Neural cell (in vitro differentiated cells): Measurements from ENCODE around the gene MYRIP. TPM values are rescaled to one million over a fixed set of nuclear protein-coding genes. Genes with fewer than 3 reads are reported as not detected.
"Not testable (repeated sequence)": the region's sequence is repeated elsewhere in the genome, so short reads cannot be mapped to it uniquely, and the experiment has no call there.

Source experiments
- H2AFZ ChIP-seq: fragments of 200-600, 300-800 bp; sonication (generic), shearing (Covaris generic); 2 replicates; pipeline ENCODE4 v1.6.0; 2014; ENCODE audit warnings: low read depth, mild to moderate bottlenecking, antibody characterized with exemption, low read length, moderate library complexity
- H3F3A ChIP-seq: fragments of 200-600 bp; shearing (Covaris generic); 2 replicates; pipeline ENCODE4 v1.6.1; 2016; ENCODE audit warnings: mild to moderate bottlenecking, moderate library complexity, mixed read lengths, antibody characterized with exemption, low read length; ENCODE audit not compliant: insufficient read depth, poor library complexity, severe bottlenecking
- H3K27ac ChIP-seq: fragments of 200-600, 300-800 bp; sonication (generic), shearing (Covaris generic); 2 replicates; pipeline ENCODE4 v1.5.1; 2014; ENCODE audit warnings: mild to moderate bottlenecking, low read length, moderate library complexity
- H3K27me3 ChIP-seq: fragments of 300-800, 200-600 bp; sonication (generic), shearing (Covaris generic); 2 replicates; pipeline ENCODE4 v1.6.0; 2014; ENCODE audit warnings: mild to moderate bottlenecking, low read depth, low read length, moderate library complexity; ENCODE audit not compliant: insufficient read depth
- H3K36me3 ChIP-seq: fragments of 300-800, 200-600 bp; sonication (generic), shearing (Covaris generic); 2 replicates; pipeline ENCODE4 v1.5.1; 2014; ENCODE audit warnings: mild to moderate bottlenecking, antibody characterized with exemption, low read length, moderate library complexity; ENCODE audit not compliant: insufficient read depth
- H3K4me2 ChIP-seq: fragments of 300-800, 200-600 bp; sonication (generic), shearing (Covaris generic); 2 replicates; pipeline ENCODE4 v1.6.0; 2014; ENCODE audit warnings: mild to moderate bottlenecking, low read length
- H3K4me3 ChIP-seq: fragments of 300-800, 200-600 bp; sonication (generic), shearing (Covaris generic); 2 replicates; pipeline ENCODE4 v1.5.1; 2014; ENCODE audit warnings: mild to moderate bottlenecking, low read length, moderate library complexity
- H3K79me2 ChIP-seq: fragments of 200-600 bp; shearing (Covaris generic); replicated peaks from 2 replicates; pipeline ENCODE4 v1.6.0; 2014; ENCODE audit warnings: mild to moderate bottlenecking, low read length, moderate library complexity; ENCODE audit not compliant: insufficient read depth
- H3K9ac ChIP-seq: fragments of 300-800, 200-600 bp; sonication (generic), shearing (Covaris generic); 2 replicates; pipeline ENCODE4 v1.6.1; 2016; ENCODE audit warnings: mild to moderate bottlenecking, low read length, mixed read lengths
- H3K9me2 ChIP-seq: fragments of 200-600 bp; shearing (Covaris generic); 2 replicates; pipeline ENCODE4 v1.6.1; 2016; ENCODE audit warnings: mild to moderate bottlenecking, low read length, mixed read lengths; ENCODE audit not compliant: insufficient read depth
- H3K9me3 ChIP-seq: fragments of 200-600, 300-800 bp; sonication (generic), shearing (Covaris generic); 2 replicates; pipeline ENCODE4 v1.6.1; 2016; ENCODE audit warnings: mild to moderate bottlenecking, mixed run types, low read length, moderate library complexity, mixed read lengths
- H4K20me1 ChIP-seq: fragments of 200-600 bp; shearing (Covaris generic); 2 replicates; pipeline ENCODE4 v1.6.1; 2016; ENCODE audit warnings: mild to moderate bottlenecking, mixed run types; ENCODE audit not compliant: insufficient read depth
- EP300 ChIP-seq: fragments of 450-650 bp; conservative IDR thresholded peaks from 2 replicates; pipeline ENCODE4 v1.6.1; 2014; ENCODE audit warnings: antibody characterized with exemption, mild to moderate bottlenecking, moderate library complexity; ENCODE audit not compliant: poor library complexity, severe bottlenecking
- EZH2 ChIP-seq: fragments of 200-600, 300-800 bp; shearing (Covaris generic), sonication (generic); IDR thresholded peaks from 2 replicates; pipeline ENCODE4 v1.6.1; 2014; ENCODE audit warnings: antibody characterized with exemption, low read length, borderline replicate concordance, mild to moderate bottlenecking; ENCODE audit not compliant: insufficient read depth, poor library complexity, severe bottlenecking
- MXI1 ChIP-seq: fragments of 450-650 bp; conservative IDR thresholded peaks from 2 replicates; pipeline ENCODE4 v1.6.1; 2014; ENCODE audit warnings: antibody characterized with exemption, mild to moderate bottlenecking; ENCODE audit not compliant: poor library complexity, severe bottlenecking
- POLR2AphosphoS5 ChIP-seq: IDR thresholded peaks from 2 replicates; pipeline ENCODE4 v1.6.1; 2012
- RAD21 ChIP-seq: fragments of 450-650 bp; conservative IDR thresholded peaks from 2 replicates; pipeline ENCODE4 v1.6.1; 2014; ENCODE audit warnings: antibody characterized with exemption, mild to moderate bottlenecking, moderate library complexity
- REST ChIP-seq: IDR thresholded peaks from 2 replicates; pipeline ENCODE4 v1.6.1; 2012; ENCODE audit warnings: borderline replicate concordance
- SMC3 ChIP-seq: fragments of 450-650 bp; conservative IDR thresholded peaks from 2 replicates; pipeline ENCODE4 v1.6.1; 2014; ENCODE audit warnings: antibody characterized with exemption, mild to moderate bottlenecking, moderate library complexity; ENCODE audit not compliant: poor library complexity
- TAF1 ChIP-seq: IDR thresholded peaks from 2 replicates; pipeline ENCODE4 v1.6.1; 2012; ENCODE audit warnings: low read depth
- polyA plus RNA-seq: library from polyadenylated mRNA; depleted of rRNA; stranded (reverse); fragments of >200 nt; gene quantifications from 2 replicates; pipeline ENCODE4 v1.2.3, GENCODE V29; 2014
- TF ChIP-seq, protein P1 (sequence below): fragments of 450-650 bp; IDR thresholded peaks from 2 replicates; pipeline ENCODE4 v1.5.1; 2014; ENCODE audit warnings: antibody characterized with exemption, mild to moderate bottlenecking, moderate library complexity; ENCODE audit not compliant: poor library complexity, severe bottlenecking

Gene MYRIP
- polyA plus RNA-seq, 1 donor from 2014 or later, result 0.76 TPM

DNA sequence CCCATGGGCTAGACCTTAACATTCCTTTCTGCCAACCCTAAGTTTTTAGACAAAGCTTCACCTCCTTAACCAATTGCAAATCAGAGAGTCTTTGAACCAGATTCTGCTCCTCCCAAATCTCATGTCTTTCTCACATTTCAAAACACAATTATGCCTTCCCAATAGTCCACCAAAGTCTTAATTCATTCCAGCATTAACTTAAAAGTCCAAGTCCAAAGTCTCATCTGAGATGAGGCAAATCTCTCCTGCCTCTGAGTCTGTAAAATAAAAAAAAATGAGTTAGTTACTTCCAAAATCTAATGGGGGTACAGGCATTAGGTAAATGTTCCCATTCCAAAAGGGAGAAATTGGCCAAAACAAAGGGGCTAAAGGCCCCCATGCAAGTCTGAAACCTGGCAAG lies 43.8 kb upstream of the MYRIP start:
- Histone ChIP-seq H3K9ac (no peak overlapping the region), H3K36me3 (no peaks in the 10 kb centered on the region), H3K4me2 (no peak overlapping the region), H3K9me2 (no peaks in the 10 kb centered on the region), H3K79me2 (no peaks in the 10 kb centered on the region), H2AFZ (no peak overlapping the region), H4K20me1 (no peaks in the 10 kb centered on the region), H3F3A (no peaks in the 10 kb centered on the region), H3K9me3 (no peaks in the 10 kb centered on the region), H3K27ac (no peak overlapping the region), H3K27me3 (no peaks in the 10 kb centered on the region), H3K4me3 (no peak overlapping the region)
- TF ChIP-seq POLR2AphosphoS5, result no peak
- TF ChIP-seq RAD21, result no peak
- TF ChIP-seq EZH2, result no peak

DNA sequence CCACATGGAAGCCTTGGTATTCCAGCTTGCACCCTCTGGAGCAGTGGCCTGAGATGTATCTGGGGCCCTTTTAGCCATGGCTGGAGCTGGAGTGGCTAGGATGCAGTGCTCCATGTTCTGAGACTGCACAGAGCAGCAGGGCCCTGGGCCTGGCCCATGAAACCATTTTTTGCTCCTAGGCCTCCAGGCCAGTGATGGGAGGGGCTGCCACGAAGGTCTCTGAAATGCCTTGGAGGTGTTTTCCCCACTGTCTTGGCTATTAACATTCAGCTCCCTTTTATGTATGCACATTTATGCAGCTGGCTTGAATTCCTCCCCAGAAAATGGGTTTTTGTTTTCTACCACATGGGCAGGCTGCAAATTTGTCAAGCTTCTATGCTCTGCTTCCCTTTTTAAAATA lies 43.0 kb upstream of the MYRIP start:
- no peak overlapping the region for H3K4me3 ChIP-seq
- H3K27me3 ChIP-seq, result no peaks in the 10 kb centered on the region
- H3K9ac ChIP-seq, result no peak overlapping the region
- TF ChIP-seq SMC3, result no peak
- TF ChIP-seq EZH2, result no peak
- no peak for TF ChIP-seq RAD21
- no peak for TF ChIP-seq TAF1
- TF ChIP-seq POLR2AphosphoS5, result no peak
- TF ChIP-seq MXI1, result no peak
- no peak for TF ChIP-seq REST
- TF ChIP-seq EP300, result no peak
- TF ChIP-seq, protein P1, sequence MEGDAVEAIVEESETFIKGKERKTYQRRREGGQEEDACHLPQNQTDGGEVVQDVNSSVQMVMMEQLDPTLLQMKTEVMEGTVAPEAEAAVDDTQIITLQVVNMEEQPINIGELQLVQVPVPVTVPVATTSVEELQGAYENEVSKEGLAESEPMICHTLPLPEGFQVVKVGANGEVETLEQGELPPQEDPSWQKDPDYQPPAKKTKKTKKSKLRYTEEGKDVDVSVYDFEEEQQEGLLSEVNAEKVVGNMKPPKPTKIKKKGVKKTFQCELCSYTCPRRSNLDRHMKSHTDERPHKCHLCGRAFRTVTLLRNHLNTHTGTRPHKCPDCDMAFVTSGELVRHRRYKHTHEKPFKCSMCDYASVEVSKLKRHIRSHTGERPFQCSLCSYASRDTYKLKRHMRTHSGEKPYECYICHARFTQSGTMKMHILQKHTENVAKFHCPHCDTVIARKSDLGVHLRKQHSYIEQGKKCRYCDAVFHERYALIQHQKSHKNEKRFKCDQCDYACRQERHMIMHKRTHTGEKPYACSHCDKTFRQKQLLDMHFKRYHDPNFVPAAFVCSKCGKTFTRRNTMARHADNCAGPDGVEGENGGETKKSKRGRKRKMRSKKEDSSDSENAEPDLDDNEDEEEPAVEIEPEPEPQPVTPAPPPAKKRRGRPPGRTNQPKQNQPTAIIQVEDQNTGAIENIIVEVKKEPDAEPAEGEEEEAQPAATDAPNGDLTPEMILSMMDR, result no peak
- H3K9me3 ChIP-seq, result no peaks in the 10 kb centered on the region
- H2AFZ ChIP-seq, result no peak overlapping the region
- no peaks in the 10 kb centered on the region for H4K20me1 ChIP-seq
- H3K36me3 ChIP-seq, result no peaks in the 10 kb centered on the region
- H3K27ac ChIP-seq, result no peak overlapping the region
- no peak overlapping the region for H3K4me2 ChIP-seq
- no peaks in the 10 kb centered on the region for H3F3A ChIP-seq
- no peaks in the 10 kb centered on the region for H3K79me2 ChIP-seq
- H3K9me2 ChIP-seq, result no peaks in the 10 kb centered on the region

GRCh38 chr3:39766909-39767308 lies 42.5 kb upstream of the MYRIP start:
- H3K4me3 ChIP-seq, H3K9ac ChIP-seq, H3K27me3 ChIP-seq, H2AFZ ChIP-seq, H3F3A ChIP-seq, H3K4me2 ChIP-seq, H3K79me2 ChIP-seq, H3K9me2 ChIP-seq, H3K27ac ChIP-seq, H3K36me3 ChIP-seq, H3K9me3 ChIP-seq, H4K20me1 ChIP-seq: not testable (repeated sequence)

DNA sequence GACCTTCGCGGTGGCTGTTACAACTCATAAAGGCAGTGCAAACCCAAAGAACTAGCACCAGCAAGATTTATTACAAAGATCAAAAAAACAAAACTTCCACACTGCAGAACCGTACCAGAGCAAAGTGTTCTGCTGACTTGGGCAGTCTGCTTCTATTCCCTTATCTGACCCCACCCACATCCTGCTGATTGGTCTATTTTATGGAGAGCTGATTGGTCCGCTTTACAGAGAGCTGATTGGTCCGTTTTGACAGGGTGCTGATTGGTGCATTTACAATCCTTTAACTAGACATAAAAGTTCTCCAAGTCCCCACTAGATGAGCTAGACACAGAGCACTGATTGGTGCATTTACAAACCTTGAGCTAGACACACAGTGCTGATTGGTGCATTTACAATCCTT lies 31.2 kb upstream of the MYRIP start:
- H3K36me3 ChIP-seq, H3K4me2 ChIP-seq, H3K79me2 ChIP-seq, H3K9me2 ChIP-seq, H3K27me3 ChIP-seq, H3F3A ChIP-seq, H3K4me3 ChIP-seq, H4K20me1 ChIP-seq, H3K9me3 ChIP-seq, H3K9ac ChIP-seq, H2AFZ ChIP-seq, H3K27ac ChIP-seq: not testable (repeated sequence)
